ENCODE data around the gene DGKI. TPM values are rescaled to one million over a fixed set of nuclear protein-coding genes. Genes with fewer than 3 reads are reported as not detected.

The DGKI gene
- total RNA-seq, 4 donors from 2014 or later, result 0.44 to 1.1 (median 1.0) TPM; not detected in 1

DNA sequence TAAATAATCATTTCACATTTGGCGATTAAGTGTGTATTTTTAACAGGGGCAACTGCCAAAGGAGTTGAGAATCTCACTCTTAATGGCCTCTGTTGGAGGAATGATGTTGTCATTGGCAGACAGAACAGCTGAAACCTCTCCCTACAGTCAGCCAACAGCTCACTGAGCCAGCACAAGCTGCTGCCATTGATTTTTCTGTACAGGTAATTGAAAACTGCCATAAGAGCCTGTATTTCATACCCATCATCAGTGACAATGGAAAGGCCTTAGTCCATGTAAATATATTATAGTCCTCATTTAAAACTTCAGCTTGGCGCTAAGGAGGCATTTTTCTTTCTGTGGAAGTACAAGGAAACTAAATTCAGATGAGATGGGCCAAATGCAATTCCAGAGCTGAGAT lies 475.2 kb downstream of the DGKI start:
- intact Hi-C loops (cut with DNase I), result no loop called here
- no peaks in the 10 kb centered on the region for H3K27me3 ChIP-seq
- no peak overlapping the region for H3K4me3 ChIP-seq
- WGBS, 2 donors, result 77 to 82% methylated on average over 2 of the region's 2 CpGs
- H3K4me1 ChIP-seq, result no peaks in the 10 kb centered on the region
- no peak for DNase-seq
- H3K9me3 ChIP-seq, result no peaks in the 10 kb centered on the region
- TF ChIP-seq POLR2A (IDR thresholded peaks at IDR 0.05), result no peak
- TF ChIP-seq, protein P1, sequence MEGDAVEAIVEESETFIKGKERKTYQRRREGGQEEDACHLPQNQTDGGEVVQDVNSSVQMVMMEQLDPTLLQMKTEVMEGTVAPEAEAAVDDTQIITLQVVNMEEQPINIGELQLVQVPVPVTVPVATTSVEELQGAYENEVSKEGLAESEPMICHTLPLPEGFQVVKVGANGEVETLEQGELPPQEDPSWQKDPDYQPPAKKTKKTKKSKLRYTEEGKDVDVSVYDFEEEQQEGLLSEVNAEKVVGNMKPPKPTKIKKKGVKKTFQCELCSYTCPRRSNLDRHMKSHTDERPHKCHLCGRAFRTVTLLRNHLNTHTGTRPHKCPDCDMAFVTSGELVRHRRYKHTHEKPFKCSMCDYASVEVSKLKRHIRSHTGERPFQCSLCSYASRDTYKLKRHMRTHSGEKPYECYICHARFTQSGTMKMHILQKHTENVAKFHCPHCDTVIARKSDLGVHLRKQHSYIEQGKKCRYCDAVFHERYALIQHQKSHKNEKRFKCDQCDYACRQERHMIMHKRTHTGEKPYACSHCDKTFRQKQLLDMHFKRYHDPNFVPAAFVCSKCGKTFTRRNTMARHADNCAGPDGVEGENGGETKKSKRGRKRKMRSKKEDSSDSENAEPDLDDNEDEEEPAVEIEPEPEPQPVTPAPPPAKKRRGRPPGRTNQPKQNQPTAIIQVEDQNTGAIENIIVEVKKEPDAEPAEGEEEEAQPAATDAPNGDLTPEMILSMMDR (IDR thresholded peaks at IDR 0.05), result no peak
- no peak overlapping the region for H3K27ac ChIP-seq
- H3K36me3 ChIP-seq, result no peaks in the 10 kb centered on the region

DNA sequence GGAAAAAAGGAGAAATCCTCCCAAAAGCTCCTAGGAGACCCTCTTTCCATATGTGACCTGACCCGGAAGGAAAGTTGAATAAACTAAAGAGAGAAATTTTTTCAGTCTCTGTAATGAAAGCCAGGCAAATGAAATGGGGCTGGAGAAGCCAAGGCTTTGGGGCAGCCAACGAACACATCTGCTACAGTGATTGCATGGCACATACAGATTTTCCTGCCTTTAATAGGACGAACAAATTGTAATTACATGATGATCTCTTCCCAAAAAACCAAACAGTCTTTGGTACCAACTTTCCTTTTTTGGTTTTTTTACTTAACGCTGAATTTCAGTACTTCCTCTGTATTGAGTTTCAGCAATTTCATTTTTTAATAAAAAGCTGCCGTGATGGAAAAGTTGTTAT lies 479.8 kb downstream of the DGKI start:
- H3K4me1 ChIP-seq, result no peaks in the 10 kb centered on the region
- no peak overlapping the region for H3K4me3 ChIP-seq
- peaks cover 0 to 1% (median 0%) of the 10 kb centered on the region in 3 donors for H3K9me3 ChIP-seq
- no peaks in the 10 kb centered on the region for H3K36me3 ChIP-seq
- TF ChIP-seq, protein P1 (IDR thresholded peaks at IDR 0.05), result no peak
- TF ChIP-seq POLR2A (IDR thresholded peaks at IDR 0.05), result no peak
- H3K27ac ChIP-seq, result no peak overlapping the region
- DNase-seq, result no peak
- no peaks in the 10 kb centered on the region for H3K27me3 ChIP-seq
- 80 to 85% methylated on average over 5 of the region's 5 CpGs for WGBS, 2 donors
- intact Hi-C loops (cut with DNase I), result no loop called here

DNA sequence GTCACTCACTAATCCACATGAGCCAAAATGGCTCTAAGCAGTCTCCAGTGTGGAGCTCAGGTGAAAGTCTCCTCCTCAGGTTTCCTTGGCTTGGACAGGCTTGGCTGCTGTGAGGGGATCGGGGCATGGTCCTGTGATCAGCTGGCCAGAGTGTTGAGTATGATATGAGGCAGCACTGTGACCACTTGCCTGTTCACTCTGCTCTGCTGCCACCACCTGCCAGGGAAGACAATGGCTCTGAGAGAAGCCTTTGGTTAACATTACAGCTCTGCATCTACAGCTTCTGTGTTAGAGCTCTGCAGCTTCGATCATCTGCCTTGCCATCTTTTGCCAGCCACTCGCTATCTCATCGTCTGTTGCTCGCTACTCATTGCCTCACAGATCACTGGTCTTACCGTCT lies 483.1 kb downstream of the DGKI start:
- WGBS, 2 donors, result 90 to 97% methylated on average over 5 to 6 of the region's 6 CpGs
- TF ChIP-seq POLR2A (IDR thresholded peaks at IDR 0.05), result no peak
- TF ChIP-seq, protein P1 (IDR thresholded peaks at IDR 0.05), result no peak
- Histone ChIP-seq H3K27ac (no peak overlapping the region), H3K4me3 (no peak overlapping the region), H3K36me3 (no peaks in the 10 kb centered on the region), H3K4me1 (no peaks in the 10 kb centered on the region), H3K27me3 (no peaks in the 10 kb centered on the region), H3K9me3 (peaks cover 0 to 31% (median 18%) of the 10 kb centered on the region in 3 donors)
- intact Hi-C loops (cut with DNase I), result no loop called here
- no peak for DNase-seq

DNA sequence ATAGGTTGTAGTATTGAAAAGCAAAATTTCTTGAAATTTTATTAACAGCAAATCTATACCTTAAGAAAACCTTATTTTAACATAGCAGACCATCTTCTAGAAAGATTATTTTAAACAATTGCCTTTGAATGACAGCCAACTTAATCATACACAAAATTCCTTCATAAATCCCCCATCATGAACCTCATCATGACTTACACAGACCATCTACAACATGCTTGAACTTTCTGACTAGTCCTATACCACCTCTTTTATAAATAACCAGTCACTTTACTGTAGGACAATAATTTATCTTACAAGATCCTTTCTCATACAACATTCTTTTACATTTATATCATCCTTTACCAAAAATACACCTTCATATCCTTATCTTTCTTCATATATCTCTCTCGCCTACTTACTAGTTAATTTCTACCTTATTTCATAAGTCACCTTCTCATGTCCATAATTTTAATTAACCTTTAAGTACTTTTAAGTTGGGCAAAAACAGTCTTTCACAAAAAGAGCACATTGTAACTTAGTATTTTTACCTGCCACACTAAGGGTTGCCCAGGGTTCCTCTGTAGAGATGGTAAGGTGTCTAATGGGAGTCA lies 486.6 kb downstream of the DGKI start:
- no peaks in the 10 kb centered on the region for H3K36me3 ChIP-seq
- DNase-seq, result no peak
- no peak overlapping the region for H3K27ac ChIP-seq
- WGBS, 2 donors, result 32% methylated on average over 1 of the region's 1 CpG
- TF ChIP-seq POLR2A (IDR thresholded peaks at IDR 0.05), result no peak
- H3K9me3 ChIP-seq, result peaks cover 0 to 32% (median 18%) of the 10 kb centered on the region in 3 donors
- H3K4me3 ChIP-seq, result no peak overlapping the region
- H3K27me3 ChIP-seq, result no peaks in the 10 kb centered on the region
- intact Hi-C loops (cut with DNase I), result no loop called here
- peaks cover 0 to 1% (median 0%) of the 10 kb centered on the region in 3 donors for H3K4me1 ChIP-seq

DNA sequence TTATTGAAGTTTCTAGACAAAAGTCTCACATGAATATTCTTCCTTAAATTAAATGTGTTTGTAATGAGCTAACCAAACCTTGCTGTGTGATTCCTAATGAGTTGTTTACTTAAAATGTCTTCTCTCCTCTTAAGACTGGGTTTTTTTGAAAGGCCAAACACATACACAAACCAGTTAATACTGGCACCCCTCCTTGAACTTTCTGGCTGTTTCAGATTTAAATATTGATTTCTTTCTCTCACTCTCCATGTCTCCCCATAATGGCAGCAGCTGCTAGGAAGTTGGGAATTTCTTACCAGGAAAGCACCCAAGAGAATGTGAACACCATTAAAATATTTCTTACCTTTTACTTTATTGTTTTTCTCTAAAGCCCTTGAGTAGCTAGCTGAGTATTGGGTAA lies 491.8 kb downstream of the DGKI start:
- Histone ChIP-seq H3K27ac (no peak overlapping the region), H3K9me3 (peaks cover 0 to 14% (median 8%) of the 10 kb centered on the region in 3 donors), H3K36me3 (no peaks in the 10 kb centered on the region), H3K27me3 (no peaks in the 10 kb centered on the region), H3K4me3 (no peak overlapping the region), H3K4me1 (peaks cover 3 to 22% (median 4%) of the 10 kb centered on the region in 3 donors)
- intact Hi-C loops (cut with DNase I), result no loop called here
- no peak for DNase-seq
- TF ChIP-seq, protein P1 (IDR thresholded peaks at IDR 0.05), result no peak
- no peak for TF ChIP-seq POLR2A (IDR thresholded peaks at IDR 0.05)

DNA sequence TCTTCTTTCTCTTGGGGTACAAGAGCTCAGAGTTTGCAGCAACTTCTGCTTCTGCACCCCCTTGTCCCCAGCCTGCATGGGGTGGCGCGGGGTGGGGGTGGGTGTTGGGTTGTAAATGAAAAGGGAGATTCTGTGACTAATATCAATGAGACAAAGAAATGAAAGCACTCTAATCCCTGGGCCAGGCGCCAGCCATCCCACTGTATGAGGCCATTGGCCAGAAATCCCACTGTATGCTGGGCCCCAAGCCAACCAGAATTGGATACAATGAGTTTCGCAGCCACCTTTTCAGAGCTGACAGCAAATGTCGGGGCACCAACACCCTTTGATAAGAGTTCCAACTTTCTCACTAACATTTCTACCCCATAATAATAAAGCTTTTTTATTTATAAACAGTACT lies 492.4 kb downstream of the DGKI start:
- no peaks in the 10 kb centered on the region for H3K36me3 ChIP-seq
- peaks cover 0 to 8% (median 2%) of the 10 kb centered on the region in 3 donors for H3K9me3 ChIP-seq
- no peak overlapping the region for H3K4me3 ChIP-seq
- no peak for DNase-seq
- intact Hi-C loops (cut with DNase I), result no loop called here
- TF ChIP-seq, protein P1 (IDR thresholded peaks at IDR 0.05), result no peak
- no peak for TF ChIP-seq POLR2A (IDR thresholded peaks at IDR 0.05)
- H3K27me3 ChIP-seq, result no peaks in the 10 kb centered on the region
- WGBS, 2 donors, result 18 to 23% methylated on average over 3 to 4 of the region's 5 CpGs
- H3K4me1 ChIP-seq, result peaks cover 3 to 22% (median 4%) of the 10 kb centered on the region in 3 donors
- H3K27ac ChIP-seq, result no peak overlapping the region
